ENCODE results near the gene DTYMK. TPM values are rescaled to one million over a fixed set of nuclear protein-coding genes. Genes with fewer than 3 reads are reported as not detected.

The DTYMK gene
- total RNA-seq, 1 experiment from 2014 or later, result 88.1 TPM

DNA sequence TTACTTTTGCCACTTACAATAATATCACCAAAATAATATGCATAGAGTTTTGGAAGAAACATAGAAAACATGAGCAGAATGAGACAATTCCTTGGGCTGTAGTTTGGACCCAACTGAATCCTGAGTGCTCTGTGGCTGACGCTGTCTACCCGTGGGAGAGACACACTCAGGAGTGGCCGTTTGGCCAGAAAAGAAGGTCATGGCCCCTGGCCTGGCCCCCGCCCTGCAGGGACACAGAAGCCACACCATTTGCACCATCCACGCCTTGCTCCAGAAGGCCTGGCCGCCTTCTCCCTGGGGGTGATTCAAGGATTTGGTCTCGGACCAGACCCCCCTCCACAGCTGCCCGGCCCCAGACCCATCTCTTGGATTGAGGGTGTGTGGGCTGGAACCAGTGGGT lies 41.4 kb upstream of the DTYMK start (continued):
- TF ChIP-seq, protein P1, sequence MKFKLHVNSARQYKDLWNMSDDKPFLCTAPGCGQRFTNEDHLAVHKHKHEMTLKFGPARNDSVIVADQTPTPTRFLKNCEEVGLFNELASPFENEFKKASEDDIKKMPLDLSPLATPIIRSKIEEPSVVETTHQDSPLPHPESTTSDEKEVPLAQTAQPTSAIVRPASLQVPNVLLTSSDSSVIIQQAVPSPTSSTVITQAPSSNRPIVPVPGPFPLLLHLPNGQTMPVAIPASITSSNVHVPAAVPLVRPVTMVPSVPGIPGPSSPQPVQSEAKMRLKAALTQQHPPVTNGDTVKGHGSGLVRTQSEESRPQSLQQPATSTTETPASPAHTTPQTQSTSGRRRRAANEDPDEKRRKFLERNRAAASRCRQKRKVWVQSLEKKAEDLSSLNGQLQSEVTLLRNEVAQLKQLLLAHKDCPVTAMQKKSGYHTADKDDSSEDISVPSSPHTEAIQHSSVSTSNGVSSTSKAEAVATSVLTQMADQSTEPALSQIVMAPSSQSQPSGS (CRISPR knock-in tag; IDR thresholded peaks at IDR 0.05; ENCODE audit: borderline replicate concordance, low read depth), result no peak

DNA sequence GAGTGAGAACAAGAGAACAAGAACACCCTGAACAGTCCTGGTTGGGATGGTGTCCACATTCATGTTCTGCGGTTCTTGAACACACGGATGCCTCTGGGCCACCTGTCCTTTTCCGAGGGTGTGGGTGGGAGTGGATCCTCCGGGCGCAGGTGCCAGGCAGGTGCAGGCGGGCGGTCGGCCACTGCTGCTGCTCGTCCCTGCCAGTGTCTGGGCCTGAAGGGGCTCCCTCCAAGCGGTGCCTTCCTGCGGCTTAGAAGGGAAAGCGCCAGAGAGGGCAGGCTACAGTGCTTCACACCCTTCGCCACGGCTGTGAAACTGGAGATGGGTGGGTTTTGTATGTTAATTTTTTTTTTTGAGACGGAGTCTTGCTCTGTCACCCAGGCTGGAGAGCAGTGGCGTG lies 39.8 kb upstream of the DTYMK start:
- Mint-ChIP-seq H3K4me1 (no peaks in the 10 kb centered on the region), H3K4me3 (no peak overlapping the region), H3K27ac (no peak overlapping the region), H3K27me3 (ENCODE audit: low read depth) (no peaks in the 10 kb centered on the region), H3K36me3 (peaks cover 42% of the 10 kb centered on the region), H3K9me3 (peaks cover 19% of the 10 kb centered on the region)
- ATAC-seq (no peak), DNase-seq (ENCODE audit: low spot score) (no peak)
- CTCF ChIA-PET, result interaction anchor here (0.6 kb wide), 1 partner anchor 83 kb away, joined by 3 read pairs; no protein-coding TSS in a partner anchor
- POLR2A ChIA-PET, result interaction anchor here (0.7 kb wide), 1 partner anchor 29 kb away, joined by 3 read pairs; no protein-coding TSS in a partner anchor
- TF ChIP-seq OVOL2 (CRISPR knock-in tag; IDR thresholded peaks at IDR 0.05; ENCODE audit: borderline replicate concordance) (no peak), ATF1 (CRISPR knock-in tag; IDR thresholded peaks at IDR 0.05) (no peak), EMX1 (CRISPR knock-in tag; IDR thresholded peaks at IDR 0.05) (no peak), GTF2I (CRISPR knock-in tag; conservative IDR thresholded peaks at IDR 0.05) (no peak), NFYB (CRISPR knock-in tag; conservative IDR thresholded peaks at IDR 0.05; ENCODE audit: low read depth) (no peak), ZNF396 (CRISPR knock-in tag; IDR thresholded peaks at IDR 0.05; ENCODE audit: borderline replicate concordance) (no peak)
- TF ChIP-seq, protein P2, sequence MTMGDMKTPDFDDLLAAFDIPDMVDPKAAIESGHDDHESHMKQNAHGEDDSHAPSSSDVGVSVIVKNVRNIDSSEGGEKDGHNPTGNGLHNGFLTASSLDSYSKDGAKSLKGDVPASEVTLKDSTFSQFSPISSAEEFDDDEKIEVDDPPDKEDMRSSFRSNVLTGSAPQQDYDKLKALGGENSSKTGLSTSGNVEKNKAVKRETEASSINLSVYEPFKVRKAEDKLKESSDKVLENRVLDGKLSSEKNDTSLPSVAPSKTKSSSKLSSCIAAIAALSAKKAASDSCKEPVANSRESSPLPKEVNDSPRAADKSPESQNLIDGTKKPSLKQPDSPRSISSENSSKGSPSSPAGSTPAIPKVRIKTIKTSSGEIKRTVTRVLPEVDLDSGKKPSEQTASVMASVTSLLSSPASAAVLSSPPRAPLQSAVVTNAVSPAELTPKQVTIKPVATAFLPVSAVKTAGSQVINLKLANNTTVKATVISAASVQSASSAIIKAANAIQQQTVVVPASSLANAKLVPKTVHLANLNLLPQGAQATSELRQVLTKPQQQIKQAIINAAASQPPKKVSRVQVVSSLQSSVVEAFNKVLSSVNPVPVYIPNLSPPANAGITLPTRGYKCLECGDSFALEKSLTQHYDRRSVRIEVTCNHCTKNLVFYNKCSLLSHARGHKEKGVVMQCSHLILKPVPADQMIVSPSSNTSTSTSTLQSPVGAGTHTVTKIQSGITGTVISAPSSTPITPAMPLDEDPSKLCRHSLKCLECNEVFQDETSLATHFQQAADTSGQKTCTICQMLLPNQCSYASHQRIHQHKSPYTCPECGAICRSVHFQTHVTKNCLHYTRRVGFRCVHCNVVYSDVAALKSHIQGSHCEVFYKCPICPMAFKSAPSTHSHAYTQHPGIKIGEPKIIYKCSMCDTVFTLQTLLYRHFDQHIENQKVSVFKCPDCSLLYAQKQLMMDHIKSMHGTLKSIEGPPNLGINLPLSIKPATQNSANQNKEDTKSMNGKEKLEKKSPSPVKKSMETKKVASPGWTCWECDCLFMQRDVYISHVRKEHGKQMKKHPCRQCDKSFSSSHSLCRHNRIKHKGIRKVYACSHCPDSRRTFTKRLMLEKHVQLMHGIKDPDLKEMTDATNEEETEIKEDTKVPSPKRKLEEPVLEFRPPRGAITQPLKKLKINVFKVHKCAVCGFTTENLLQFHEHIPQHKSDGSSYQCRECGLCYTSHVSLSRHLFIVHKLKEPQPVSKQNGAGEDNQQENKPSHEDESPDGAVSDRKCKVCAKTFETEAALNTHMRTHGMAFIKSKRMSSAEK (CRISPR knock-in tag; IDR thresholded peaks at IDR 0.05; ENCODE audit: borderline replicate concordance), result no peak
- TF ChIP-seq, protein P3, sequence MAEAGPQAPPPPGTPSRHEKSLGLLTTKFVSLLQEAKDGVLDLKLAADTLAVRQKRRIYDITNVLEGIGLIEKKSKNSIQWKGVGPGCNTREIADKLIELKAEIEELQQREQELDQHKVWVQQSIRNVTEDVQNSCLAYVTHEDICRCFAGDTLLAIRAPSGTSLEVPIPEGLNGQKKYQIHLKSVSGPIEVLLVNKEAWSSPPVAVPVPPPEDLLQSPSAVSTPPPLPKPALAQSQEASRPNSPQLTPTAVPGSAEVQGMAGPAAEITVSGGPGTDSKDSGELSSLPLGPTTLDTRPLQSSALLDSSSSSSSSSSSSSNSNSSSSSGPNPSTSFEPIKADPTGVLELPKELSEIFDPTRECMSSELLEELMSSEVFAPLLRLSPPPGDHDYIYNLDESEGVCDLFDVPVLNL (CRISPR knock-in tag; IDR thresholded peaks at IDR 0.05; ENCODE audit: borderline replicate concordance, low read depth), result no peak
- TF ChIP-seq, protein P4, sequence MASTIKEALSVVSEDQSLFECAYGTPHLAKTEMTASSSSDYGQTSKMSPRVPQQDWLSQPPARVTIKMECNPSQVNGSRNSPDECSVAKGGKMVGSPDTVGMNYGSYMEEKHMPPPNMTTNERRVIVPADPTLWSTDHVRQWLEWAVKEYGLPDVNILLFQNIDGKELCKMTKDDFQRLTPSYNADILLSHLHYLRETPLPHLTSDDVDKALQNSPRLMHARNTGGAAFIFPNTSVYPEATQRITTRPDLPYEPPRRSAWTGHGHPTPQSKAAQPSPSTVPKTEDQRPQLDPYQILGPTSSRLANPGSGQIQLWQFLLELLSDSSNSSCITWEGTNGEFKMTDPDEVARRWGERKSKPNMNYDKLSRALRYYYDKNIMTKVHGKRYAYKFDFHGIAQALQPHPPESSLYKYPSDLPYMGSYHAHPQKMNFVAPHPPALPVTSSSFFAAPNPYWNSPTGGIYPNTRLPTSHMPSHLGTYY (CRISPR knock-in tag; IDR thresholded peaks at IDR 0.05), result no peak
- TF ChIP-seq, protein P5, sequence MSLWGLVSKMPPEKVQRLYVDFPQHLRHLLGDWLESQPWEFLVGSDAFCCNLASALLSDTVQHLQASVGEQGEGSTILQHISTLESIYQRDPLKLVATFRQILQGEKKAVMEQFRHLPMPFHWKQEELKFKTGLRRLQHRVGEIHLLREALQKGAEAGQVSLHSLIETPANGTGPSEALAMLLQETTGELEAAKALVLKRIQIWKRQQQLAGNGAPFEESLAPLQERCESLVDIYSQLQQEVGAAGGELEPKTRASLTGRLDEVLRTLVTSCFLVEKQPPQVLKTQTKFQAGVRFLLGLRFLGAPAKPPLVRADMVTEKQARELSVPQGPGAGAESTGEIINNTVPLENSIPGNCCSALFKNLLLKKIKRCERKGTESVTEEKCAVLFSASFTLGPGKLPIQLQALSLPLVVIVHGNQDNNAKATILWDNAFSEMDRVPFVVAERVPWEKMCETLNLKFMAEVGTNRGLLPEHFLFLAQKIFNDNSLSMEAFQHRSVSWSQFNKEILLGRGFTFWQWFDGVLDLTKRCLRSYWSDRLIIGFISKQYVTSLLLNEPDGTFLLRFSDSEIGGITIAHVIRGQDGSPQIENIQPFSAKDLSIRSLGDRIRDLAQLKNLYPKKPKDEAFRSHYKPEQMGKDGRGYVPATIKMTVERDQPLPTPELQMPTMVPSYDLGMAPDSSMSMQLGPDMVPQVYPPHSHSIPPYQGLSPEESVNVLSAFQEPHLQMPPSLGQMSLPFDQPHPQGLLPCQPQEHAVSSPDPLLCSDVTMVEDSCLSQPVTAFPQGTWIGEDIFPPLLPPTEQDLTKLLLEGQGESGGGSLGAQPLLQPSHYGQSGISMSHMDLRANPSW (CRISPR knock-in tag; conservative IDR thresholded peaks at IDR 0.05; ENCODE audit: low read depth), result no peak
- TF ChIP-seq, protein P6, sequence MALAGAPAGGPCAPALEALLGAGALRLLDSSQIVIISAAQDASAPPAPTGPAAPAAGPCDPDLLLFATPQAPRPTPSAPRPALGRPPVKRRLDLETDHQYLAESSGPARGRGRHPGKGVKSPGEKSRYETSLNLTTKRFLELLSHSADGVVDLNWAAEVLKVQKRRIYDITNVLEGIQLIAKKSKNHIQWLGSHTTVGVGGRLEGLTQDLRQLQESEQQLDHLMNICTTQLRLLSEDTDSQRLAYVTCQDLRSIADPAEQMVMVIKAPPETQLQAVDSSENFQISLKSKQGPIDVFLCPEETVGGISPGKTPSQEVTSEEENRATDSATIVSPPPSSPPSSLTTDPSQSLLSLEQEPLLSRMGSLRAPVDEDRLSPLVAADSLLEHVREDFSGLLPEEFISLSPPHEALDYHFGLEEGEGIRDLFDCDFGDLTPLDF (CRISPR knock-in tag; IDR thresholded peaks at IDR 0.05), result no peak
- TF ChIP-seq, protein P7, sequence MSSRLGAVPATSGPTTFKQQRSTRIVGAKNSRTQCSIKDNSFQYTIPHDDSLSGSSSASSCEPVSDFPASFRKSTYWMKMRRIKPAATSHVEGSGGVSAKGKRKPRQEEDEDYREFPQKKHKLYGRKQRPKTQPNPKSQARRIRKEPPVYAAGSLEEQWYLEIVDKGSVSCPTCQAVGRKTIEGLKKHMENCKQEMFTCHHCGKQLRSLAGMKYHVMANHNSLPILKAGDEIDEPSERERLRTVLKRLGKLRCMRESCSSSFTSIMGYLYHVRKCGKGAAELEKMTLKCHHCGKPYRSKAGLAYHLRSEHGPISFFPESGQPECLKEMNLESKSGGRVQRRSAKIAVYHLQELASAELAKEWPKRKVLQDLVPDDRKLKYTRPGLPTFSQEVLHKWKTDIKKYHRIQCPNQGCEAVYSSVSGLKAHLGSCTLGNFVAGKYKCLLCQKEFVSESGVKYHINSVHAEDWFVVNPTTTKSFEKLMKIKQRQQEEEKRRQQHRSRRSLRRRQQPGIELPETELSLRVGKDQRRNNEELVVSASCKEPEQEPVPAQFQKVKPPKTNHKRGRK (CRISPR knock-in tag; IDR thresholded peaks at IDR 0.05; ENCODE audit: borderline replicate concordance), result no peak
- TF ChIP-seq, protein P8, sequence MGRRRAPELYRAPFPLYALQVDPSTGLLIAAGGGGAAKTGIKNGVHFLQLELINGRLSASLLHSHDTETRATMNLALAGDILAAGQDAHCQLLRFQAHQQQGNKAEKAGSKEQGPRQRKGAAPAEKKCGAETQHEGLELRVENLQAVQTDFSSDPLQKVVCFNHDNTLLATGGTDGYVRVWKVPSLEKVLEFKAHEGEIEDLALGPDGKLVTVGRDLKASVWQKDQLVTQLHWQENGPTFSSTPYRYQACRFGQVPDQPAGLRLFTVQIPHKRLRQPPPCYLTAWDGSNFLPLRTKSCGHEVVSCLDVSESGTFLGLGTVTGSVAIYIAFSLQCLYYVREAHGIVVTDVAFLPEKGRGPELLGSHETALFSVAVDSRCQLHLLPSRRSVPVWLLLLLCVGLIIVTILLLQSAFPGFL (CRISPR knock-in tag; IDR thresholded peaks at IDR 0.05; ENCODE audit: borderline replicate concordance), result no peak
- TF ChIP-seq, protein P9, sequence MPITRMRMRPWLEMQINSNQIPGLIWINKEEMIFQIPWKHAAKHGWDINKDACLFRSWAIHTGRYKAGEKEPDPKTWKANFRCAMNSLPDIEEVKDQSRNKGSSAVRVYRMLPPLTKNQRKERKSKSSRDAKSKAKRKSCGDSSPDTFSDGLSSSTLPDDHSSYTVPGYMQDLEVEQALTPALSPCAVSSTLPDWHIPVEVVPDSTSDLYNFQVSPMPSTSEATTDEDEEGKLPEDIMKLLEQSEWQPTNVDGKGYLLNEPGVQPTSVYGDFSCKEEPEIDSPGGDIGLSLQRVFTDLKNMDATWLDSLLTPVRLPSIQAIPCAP (CRISPR knock-in tag; IDR thresholded peaks at IDR 0.05), result no peak
